ENCODE results near the gene C9.

GRCh38 chr5:39273314-39273954 is 90.9 kb downstream of the C9 start:
- no peak for TF ChIP-seq CTCF (conservative IDR thresholded peaks at IDR 0.05; ENCODE audit: low read depth, low read length)
- TF ChIP-seq RFX5 (IDR thresholded peaks at IDR 0.05; ENCODE audit: low read depth, low read length), result no peak
- TF ChIP-seq RAD21 (IDR thresholded peaks at IDR 0.05; ENCODE audit: low read length), result no peak
- no peak for TF ChIP-seq RCOR1 (IDR thresholded peaks at IDR 0.05; ENCODE audit: insufficient replicate concordance, low read length)
- TF ChIP-seq, protein P1, sequence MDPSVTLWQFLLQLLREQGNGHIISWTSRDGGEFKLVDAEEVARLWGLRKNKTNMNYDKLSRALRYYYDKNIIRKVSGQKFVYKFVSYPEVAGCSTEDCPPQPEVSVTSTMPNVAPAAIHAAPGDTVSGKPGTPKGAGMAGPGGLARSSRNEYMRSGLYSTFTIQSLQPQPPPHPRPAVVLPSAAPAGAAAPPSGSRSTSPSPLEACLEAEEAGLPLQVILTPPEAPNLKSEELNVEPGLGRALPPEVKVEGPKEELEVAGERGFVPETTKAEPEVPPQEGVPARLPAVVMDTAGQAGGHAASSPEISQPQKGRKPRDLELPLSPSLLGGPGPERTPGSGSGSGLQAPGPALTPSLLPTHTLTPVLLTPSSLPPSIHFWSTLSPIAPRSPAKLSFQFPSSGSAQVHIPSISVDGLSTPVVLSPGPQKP (IDR thresholded peaks at IDR 0.05; ENCODE audit: borderline replicate concordance, low read depth, low read length), result no peak
- no peak for TF ChIP-seq POLR2A (IDR thresholded peaks at IDR 0.05; ENCODE audit: low read depth, low read length)
- TF ChIP-seq MAZ (IDR thresholded peaks at IDR 0.05; ENCODE audit: borderline replicate concordance, low read depth, low read length), result no peak
- TF ChIP-seq CHD1 (IDR thresholded peaks at IDR 0.05; ENCODE audit: low read depth, low read length), result no peak
